Fibroblast of peridontal ligament (primary cell): ENCODE measurements around the gene GLB1L3.

Experiments used
- DNase-seq: peaks from one replicate; pipeline ENCODE4 v3.0.0-alpha.2; 2010; ENCODE audit errors: extremely low read depth

The GLB1L3 gene

GRCh38 chr11:134362192-134362901 is 86.2 kb downstream of the GLB1L3 start:
- DNase-seq = no peak

DNA sequence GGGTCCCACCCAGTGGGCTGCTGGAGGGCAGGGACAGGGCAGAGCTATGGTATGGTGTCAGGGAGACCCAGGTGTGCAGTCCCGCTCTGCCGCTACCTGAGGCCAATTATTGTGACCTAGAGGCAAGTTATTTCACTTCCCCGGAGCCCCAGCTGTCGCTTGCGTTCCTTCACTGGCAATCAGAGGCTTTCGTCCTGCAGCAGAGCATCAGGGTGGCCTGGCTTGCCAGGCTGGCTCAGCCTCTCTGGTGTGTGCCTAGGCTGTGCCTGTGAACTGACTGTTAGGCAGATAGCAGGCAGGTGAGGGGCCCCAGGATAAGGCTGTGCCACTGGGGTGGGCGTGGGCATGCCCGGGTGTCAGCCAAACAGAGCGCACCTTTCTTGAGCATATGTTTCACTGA is 87.0 kb downstream of the GLB1L3 start:
- DNase-seq = no peak

DNA sequence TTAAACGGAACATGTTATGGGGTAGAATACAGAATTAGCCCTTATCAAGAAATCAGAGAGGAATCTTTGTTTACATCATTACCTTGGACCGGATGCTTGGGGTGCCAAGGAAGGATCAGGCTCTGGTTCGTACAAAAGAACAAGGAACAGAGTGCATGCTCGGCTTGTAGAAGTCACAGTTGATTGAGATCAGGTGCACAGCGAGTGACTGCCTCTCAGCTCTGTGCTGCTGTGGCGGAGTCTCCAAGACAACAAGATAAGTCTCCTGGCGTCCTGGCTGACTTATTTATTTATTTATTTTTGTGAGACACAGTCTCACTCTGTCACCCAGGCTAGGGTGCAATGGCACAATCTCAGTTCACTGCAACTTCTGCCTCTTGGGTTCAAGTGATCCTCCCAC is 87.4 kb downstream of the GLB1L3 start:
- no peak for DNase-seq

- no peak for DNase-seq
These were observed 88.1 kb downstream of the GLB1L3 start for GRCh38 chr11:134364261-134364660.

DNA sequence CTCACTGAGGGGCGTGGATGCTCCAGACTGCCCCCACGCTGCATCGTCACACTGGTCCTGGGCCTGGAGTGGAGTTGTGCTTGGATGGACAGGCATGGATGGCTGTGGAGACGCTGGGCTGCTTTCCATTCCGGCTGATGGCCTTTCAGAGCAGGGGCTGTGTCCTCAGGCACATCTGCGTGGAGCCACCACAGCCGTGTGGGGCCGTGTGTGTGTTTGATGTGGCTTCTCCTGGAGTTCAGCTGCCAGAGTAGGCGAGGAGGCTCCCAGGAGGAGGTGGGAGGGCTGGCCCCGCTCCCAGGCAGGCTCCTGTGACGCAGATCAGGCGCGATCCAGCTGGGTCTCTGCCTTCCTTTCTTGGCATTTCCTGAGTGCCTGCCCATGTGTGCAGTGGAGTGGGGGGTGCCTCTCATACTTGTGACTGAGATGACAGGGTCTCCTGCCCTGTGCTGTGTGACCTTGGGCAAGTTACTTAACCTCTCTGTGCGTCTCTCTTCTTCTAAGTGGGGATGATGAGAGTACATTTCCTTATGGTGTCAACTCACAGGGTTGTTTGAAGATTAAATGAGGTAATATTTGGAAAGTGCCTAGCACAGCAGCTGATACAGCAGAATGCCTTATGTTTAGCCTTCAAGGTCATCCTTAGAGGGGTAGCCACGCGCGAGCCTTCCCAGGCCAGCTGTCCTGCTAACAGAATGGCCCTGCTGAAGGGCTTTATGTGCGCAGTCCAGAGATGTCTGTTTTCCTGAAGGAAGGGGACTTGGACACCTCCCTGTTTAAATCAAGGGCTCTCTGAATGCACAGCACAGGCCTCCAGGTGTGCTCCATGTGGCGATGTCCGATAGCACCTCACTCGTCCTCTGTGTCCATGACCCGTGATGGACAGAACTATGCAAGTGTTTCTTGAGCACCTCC is 89.1 kb downstream of the GLB1L3 start:
- DNase-seq = no peak

- no peak for DNase-seq
These were observed 90.1 kb downstream of the GLB1L3 start for GRCh38 chr11:134366254-134366653.

- no peak for DNase-seq
These were observed 91.6 kb downstream of the GLB1L3 start for GRCh38 chr11:134367781-134368180.
